NOMO-1 treated with dmso at 0.1 percent for 144 hours (cell line): ENCODE measurements around the gene SUGP2.
"Not testable (repeated sequence)": the region's sequence is repeated elsewhere in the genome, so short reads cannot be mapped to it uniquely, and the experiment has no call there.

ENCODE experiments used
- DNase-seq: peaks from one replicate; lab custom pipeline; 2025; ENCODE audit not compliant: unreplicated experiment; lab: John Stamatoyannopoulos, UW

SUGP2 gene

GRCh38 chr19:18961767-18962620 is 71.3 kb downstream of the SUGP2 start:
- no peak for DNase-seq

DNA sequence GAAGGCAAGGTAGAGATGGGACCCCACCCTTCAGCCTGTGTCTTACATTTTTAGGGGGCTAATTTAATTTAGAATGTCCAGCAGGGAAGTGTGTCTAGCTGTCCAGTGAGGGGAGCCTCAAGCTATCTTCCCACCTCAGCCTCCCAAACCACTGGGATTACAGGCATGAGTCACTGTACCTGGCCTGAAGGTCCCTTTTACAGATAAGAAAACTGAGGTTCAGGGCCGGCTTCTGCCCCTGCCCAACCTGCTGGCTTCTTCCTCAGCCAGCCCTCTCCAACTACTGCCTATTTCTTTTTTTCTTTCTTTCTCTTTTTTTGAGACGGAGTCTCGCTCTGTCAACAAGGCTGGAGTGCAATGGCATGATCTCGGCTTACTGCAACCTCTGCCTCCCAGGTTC is 72.9 kb downstream of the SUGP2 start:
- DNase-seq: no peak

- DNase-seq: no peak
These were observed 78.3 kb downstream of the SUGP2 start for GRCh38 chr19:18955042-18955441.

- DNase-seq: no peak
These were observed 79.2 kb downstream of the SUGP2 start for GRCh38 chr19:18954094-18954493.

DNA sequence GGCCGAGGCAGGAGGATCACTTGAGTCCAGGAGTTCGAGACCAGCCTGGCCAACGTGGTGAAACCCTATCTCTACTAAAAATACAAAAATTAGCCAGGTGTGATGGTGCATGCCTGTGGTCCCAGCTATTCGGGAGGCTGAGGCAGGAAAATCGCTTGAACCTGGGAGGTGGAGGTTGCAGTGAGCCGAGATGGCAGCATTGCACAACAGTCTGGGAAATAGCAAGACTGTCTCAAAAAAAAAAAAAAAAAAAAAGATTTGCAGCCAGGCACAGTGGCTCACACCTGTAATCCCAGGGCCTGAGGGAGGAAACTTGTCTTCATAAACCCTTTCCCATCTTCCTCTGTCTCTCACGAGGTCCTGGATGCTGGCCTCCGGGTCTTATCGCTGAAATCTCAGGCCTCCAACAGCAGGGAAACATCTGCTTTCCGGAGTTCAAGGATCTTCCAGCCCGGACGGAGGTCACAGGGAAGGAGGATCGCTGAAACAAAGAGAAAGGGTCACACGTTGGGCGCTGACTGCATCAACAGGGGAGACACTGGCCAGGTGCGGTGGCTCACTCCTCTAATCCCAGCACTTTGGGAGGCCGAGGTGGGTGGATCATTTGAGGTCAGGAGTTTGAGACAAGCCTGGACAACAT is 80.8 kb downstream of the SUGP2 start:
- DNase-seq: not testable (repeated sequence)

DNA sequence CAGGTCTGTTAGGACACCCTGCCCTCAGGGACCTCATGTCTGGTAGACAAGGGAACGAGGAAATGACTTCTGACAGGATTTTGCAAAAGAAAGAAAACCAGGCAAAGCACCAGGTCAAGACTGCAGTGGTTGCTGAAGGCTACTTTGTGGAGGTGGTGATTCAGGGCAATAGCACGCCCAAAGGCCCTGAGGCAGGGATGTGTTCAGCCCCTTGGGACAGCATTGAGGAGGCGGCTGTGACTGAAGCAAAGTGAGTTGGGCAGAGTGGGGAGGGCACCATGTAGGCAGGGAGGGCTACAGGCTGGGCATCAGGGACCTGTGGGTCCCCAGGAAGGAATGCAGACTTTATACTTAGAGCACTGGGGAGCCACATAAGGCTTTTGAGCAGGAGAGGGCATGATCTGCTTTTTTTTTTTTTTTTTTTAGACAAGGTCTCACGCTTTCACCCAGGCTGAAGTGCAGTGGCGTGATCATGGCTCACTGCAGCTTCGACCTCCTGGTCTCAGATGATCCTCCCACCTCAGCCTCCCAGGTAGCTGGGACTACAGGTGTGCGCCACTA is 81.5 kb downstream of the SUGP2 start:
- DNase-seq: no peak

GRCh38 chr19:18949858-18950257 is 83.5 kb downstream of the SUGP2 start:
- DNase-seq: no peak

DNA sequence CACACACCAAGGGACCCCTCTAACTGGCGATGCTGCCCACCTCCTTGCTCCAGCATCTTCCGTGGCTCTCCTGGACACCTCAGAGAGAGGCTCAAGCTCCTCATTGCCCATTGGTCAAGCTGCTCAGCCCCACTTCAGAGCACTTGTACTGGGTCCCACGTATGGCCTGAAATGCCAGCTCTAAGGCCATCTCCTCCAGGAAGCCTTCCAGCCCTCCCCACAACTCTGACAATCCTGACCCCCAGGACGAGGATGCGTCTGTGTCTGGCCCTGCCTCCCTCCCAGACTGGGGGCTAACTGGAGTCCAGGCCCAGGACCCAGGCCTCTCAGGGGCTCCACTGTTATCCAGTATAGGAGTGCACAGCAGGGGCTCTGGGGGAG is 84.4 kb downstream of the SUGP2 start:
- DNase-seq: no peak

DNA sequence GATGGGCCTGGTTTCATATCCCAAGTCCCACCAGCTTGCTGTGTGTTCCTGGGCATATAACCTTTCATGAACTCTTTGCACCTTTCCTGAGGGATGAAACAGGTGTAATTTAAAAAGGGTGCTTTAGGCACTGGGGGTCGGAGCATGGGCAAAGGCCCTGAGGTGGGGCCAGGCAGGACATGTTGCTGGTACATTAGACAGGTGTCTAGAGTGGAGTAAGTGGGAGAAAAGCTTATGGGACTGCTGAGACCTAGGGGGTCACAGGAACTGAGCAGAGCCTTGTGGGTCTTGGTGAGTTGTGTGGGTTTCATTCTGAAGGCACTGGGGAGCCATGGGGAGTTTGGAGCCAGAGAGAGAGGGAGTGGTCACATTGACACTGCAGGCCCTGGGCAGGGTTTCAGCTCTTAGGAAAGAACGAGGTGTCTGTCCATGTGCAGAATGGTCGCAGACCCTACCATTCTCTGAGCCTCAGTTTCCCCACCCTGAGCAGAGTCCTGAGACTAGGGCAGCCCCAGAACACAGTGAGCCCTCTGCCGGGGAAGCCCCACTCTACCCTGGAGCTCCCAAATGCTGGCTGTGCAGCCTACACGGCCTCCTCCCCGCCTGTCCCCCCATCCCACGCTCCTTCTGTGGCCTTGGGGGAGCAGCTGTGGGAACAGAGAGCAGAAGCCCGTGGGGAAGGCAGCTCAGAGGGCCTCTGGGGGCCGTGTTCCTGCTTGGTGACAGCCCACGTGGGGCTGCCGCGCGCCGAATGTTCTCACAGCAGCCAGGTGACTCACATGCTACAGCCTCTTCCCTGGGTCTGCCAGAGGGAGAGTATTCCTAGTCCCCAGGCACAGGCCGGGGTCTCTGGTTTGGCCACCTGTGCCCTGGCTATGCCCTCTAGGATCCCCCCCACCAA is 85.0 kb downstream of the SUGP2 start:
- no peak for DNase-seq

GRCh38 chr19:18946918-18947317 is 86.4 kb downstream of the SUGP2 start:
- no peak for DNase-seq

- DNase-seq: no peak
These were observed 87.0 kb downstream of the SUGP2 start for GRCh38 chr19:18946335-18946734.

DNA sequence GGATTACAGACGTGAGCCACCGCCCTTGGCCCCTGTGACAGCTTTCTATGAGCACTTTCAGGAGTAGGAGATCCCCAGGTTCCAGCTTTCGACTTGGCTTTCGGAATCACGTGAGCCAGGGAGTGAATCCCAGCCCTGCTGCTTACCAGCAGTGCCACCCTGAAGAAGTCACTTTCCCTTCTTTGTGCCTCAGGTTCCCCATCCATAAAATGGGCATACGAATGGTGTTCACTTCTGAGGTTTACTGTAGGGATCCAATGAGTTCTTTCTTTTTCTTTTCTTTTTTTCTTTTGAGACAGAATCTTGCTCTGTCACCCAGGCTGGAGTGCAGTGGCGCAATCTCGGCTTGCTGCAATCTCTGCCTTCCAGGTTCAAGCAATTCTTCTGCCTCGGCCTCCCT is 88.0 kb downstream of the SUGP2 start:
- no peak for DNase-seq

- DNase-seq: no peak
These were observed 89.9 kb downstream of the SUGP2 start for GRCh38 chr19:18943465-18943864.

GRCh38 chr19:18942692-18943091 is 90.6 kb downstream of the SUGP2 start:
- no peak for DNase-seq

DNA sequence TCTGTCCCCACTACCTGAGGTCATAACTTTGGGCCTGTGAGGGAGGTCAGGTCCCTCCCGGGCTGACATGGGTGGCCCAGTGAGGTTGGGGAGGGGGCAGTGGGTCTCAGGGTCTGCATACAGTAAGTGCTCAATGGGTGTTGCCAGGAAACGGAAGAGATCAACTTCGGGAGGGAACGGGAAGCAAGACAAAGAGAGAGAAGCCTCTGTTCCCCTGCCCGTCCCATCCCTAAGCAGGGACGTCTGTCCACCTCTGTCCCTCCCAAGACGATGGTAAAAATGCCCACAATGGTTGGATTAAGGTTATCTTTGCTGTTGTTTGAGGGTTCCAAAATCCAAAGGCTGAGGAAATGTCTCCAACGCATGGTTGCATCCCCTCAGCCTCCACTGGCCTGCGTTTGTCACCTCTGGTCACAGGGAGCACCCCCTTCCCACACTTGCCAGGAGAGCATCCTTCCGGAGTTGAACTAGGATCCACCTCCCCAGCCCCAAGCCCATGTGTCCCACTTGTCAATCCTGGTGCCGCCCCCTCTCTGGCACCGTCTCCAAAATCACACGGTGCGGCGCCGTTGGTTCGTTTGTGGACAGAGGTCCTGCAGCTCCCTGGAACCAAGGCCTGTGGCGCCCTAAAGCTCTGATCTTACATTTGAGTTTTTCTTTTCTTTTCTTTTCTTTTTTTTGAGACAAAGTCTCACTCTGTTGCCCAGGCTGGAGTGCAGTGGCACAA is 91.5 kb downstream of the SUGP2 start:
- no peak for DNase-seq
